Fibroblast of the aortic adventitia (primary cell): Measurements from ENCODE around the gene KCNK17. TPM values are rescaled to one million over a fixed set of nuclear protein-coding genes. Genes with fewer than 3 reads are reported as not detected.

ENCODE experiments used
- DNase-seq: peaks from one replicate; pipeline ENCODE4 v3.0.0-alpha.2; 2010; ENCODE audit warnings: low read depth
- H3K4me3 ChIP-seq: 2 replicates; pipeline ENCODE4 v1.5.1; 2011; ENCODE audit warnings: low read depth, mild to moderate bottlenecking, control low read depth, low read length, moderate library complexity
- CTCF ChIP-seq: IDR thresholded peaks from 2 replicates; pipeline ENCODE4 v1.5.1; 2011; ENCODE audit warnings: mild to moderate bottlenecking, low read length, control low read depth, inconsistent platforms; ENCODE audit not compliant: insufficient read depth
- total RNA-seq: library from RNA; depleted of rRNA; stranded (reverse); fragments of >200 nt; gene quantifications from 2 replicates; pipeline ENCODE4 v1.2.3, GENCODE V29; 2012; ENCODE audit warnings: low replicate concordance

Gene KCNK17
- total RNA-seq, 1 donor: not detected

GRCh38 chr6:39303425-39304153 lies 10.6 kb downstream of the KCNK17 start:
- no peak for DNase-seq
- no peak for TF ChIP-seq CTCF
- H3K4me3 ChIP-seq: no peak overlapping the region

GRCh38 chr6:39302669-39303424 lies 11.4 kb downstream of the KCNK17 start:
- DNase-seq: peak; percentile 61
- peak; percentile 87 for TF ChIP-seq CTCF
- H3K4me3 ChIP-seq: no peak overlapping the region

- no peak for DNase-seq
- TF ChIP-seq CTCF: no peak
- H3K4me3 ChIP-seq: no peak overlapping the region
These were observed 12.2 kb downstream of the KCNK17 start for GRCh38 chr6:39302011-39302410.

GRCh38 chr6:39301606-39302005 lies 12.6 kb downstream of the KCNK17 start:
- no peak for DNase-seq
- TF ChIP-seq CTCF: no peak
- no peak overlapping the region for H3K4me3 ChIP-seq

GRCh38 chr6:39300739-39301138 lies 13.5 kb downstream of the KCNK17 start:
- no peak overlapping the region for H3K4me3 ChIP-seq
- no peak for DNase-seq
- no peak for TF ChIP-seq CTCF

- TF ChIP-seq CTCF: no peak
- DNase-seq: no peak
- H3K4me3 ChIP-seq: no peak overlapping the region
These were observed 16.2 kb downstream of the KCNK17 start for GRCh38 chr6:39298061-39298460.
